ENCODE data around the gene CCDC70.
A peak's percentile ranks its signal among the peaks of the same experiment; 100 is the strongest.

The CCDC70 gene

GRCh38 chr13:51861723-51862300 lies at the start of gene CCDC70:
Gene CCDC70 (plus strand): TSS chr13:51861969. CDS start chr13:51865412, 3,443 bp downstream.
- no peak for TF ChIP-seq ZC3H10 (CRISPR knock-in tag; IDR thresholded peaks at IDR 0.05)
- no peak for TF ChIP-seq ARNTL (CRISPR knock-in tag; IDR thresholded peaks at IDR 0.05; ENCODE audit: borderline replicate concordance, low read depth)
- TF ChIP-seq ZNF565 (CRISPR knock-in tag; conservative IDR thresholded peaks at IDR 0.05; ENCODE audit: low read depth) = no peak
- TF ChIP-seq RARB (CRISPR knock-in tag; IDR thresholded peaks at IDR 0.05) = no peak
- no peak for TF ChIP-seq POU6F1 (CRISPR knock-in tag; IDR thresholded peaks at IDR 0.05; ENCODE audit: borderline replicate concordance, low read depth)
- no peak for TF ChIP-seq PATZ1 (CRISPR knock-in tag; IDR thresholded peaks at IDR 0.05; ENCODE audit: borderline replicate concordance)
- TF ChIP-seq GLIS3 (CRISPR knock-in tag; IDR thresholded peaks at IDR 0.05) = no peak
- TF ChIP-seq TOX (CRISPR knock-in tag; IDR thresholded peaks at IDR 0.05; ENCODE audit: borderline replicate concordance) = no peak
- TF ChIP-seq ESRRG (CRISPR knock-in tag; IDR thresholded peaks at IDR 0.05) = no peak
- no peak for TF ChIP-seq BACH2 (CRISPR knock-in tag; IDR thresholded peaks at IDR 0.05; ENCODE audit: borderline replicate concordance)
- no peak for TF ChIP-seq CREB5 (CRISPR knock-in tag; IDR thresholded peaks at IDR 0.05; ENCODE audit: low read depth)
- no peak for TF ChIP-seq OSR1 (CRISPR knock-in tag; IDR thresholded peaks at IDR 0.05)
- no peak for TF ChIP-seq ZNF8 (CRISPR knock-in tag; IDR thresholded peaks at IDR 0.05)
- TF ChIP-seq TSHZ2 (CRISPR knock-in tag; IDR thresholded peaks at IDR 0.05) = no peak
- no peak for TF ChIP-seq ZFP3 (CRISPR knock-in tag; IDR thresholded peaks at IDR 0.05)
- TF ChIP-seq CSDC2 (CRISPR knock-in tag; IDR thresholded peaks at IDR 0.05) = no peak
- no peak for TF ChIP-seq ZNF70 (CRISPR knock-in tag; IDR thresholded peaks at IDR 0.05)
- no peak for TF ChIP-seq TCF4 (CRISPR knock-in tag; IDR thresholded peaks at IDR 0.05; ENCODE audit: borderline replicate concordance)
- ATAC-seq = 0 out of 3 replicates have a peak, but pooled peaks have one; percentile 25

- no peak for ATAC-seq
- TF ChIP-seq ESRRG (CRISPR knock-in tag; IDR thresholded peaks at IDR 0.05) (no peak), SNAI2 (CRISPR knock-in tag; IDR thresholded peaks at IDR 0.05) (no peak), OSR1 (CRISPR knock-in tag; IDR thresholded peaks at IDR 0.05) (no peak), TOX (CRISPR knock-in tag; IDR thresholded peaks at IDR 0.05; ENCODE audit: borderline replicate concordance) (no peak), TSHZ2 (CRISPR knock-in tag; IDR thresholded peaks at IDR 0.05) (no peak), PATZ1 (CRISPR knock-in tag; IDR thresholded peaks at IDR 0.05; ENCODE audit: borderline replicate concordance) (no peak), RARB (CRISPR knock-in tag; IDR thresholded peaks at IDR 0.05) (no peak), ZNF565 (CRISPR knock-in tag; conservative IDR thresholded peaks at IDR 0.05; ENCODE audit: low read depth) (no peak), ARNTL (CRISPR knock-in tag; IDR thresholded peaks at IDR 0.05; ENCODE audit: borderline replicate concordance, low read depth) (no peak), ZFP3 (CRISPR knock-in tag; IDR thresholded peaks at IDR 0.05) (no peak), TCF4 (CRISPR knock-in tag; IDR thresholded peaks at IDR 0.05; ENCODE audit: borderline replicate concordance) (no peak), GLIS3 (CRISPR knock-in tag; IDR thresholded peaks at IDR 0.05) (no peak), PPARA (CRISPR knock-in tag; IDR thresholded peaks at IDR 0.05; ENCODE audit: borderline replicate concordance) (no peak), CSRNP3 (CRISPR knock-in tag; IDR thresholded peaks at IDR 0.05) (no peak), ISL1 (CRISPR knock-in tag; IDR thresholded peaks at IDR 0.05) (no peak)
Observed at GRCh38 chr13:51814071-51814470, 47.7 kb upstream of the CCDC70 start.

Measured in SK-N-SH treated with all-trans-retinoic acid at 6 μM for 48 hours (cell line).